TTC549 (cell line): ENCODE data around the gene GPD2.
"Not testable (repeated sequence)": the region's sequence is repeated elsewhere in the genome, so short reads cannot be mapped to it uniquely, and the experiment has no call there.

Experiments
- FAIRE-seq: peaks from 2 replicates; lab custom pipeline; 2012; peaks lifted over from hg19 to GRCh38; lab: Jason Lieb, UNC

The GPD2 gene

GRCh38 chr2:156590085-156590739 lies 154.0 kb downstream of the GPD2 start:
- FAIRE-seq = no peak

- no peak for FAIRE-seq
Measured at GRCh38 chr2:156592809-156593593, 156.8 kb downstream of the GPD2 start.

GRCh38 chr2:156593594-156593921 lies 157.4 kb downstream of the GPD2 start:
- no peak for FAIRE-seq

GRCh38 chr2:156598563-156598962 lies 162.4 kb downstream of the GPD2 start:
- FAIRE-seq = no peak

- FAIRE-seq = no peak
Measured at GRCh38 chr2:156600196-156600595, 164.0 kb downstream of the GPD2 start.

- FAIRE-seq = no peak
Measured at GRCh38 chr2:156601855-156602551, 165.8 kb downstream of the GPD2 start.

- no peak for FAIRE-seq
Measured at GRCh38 chr2:156602552-156602933, 166.4 kb downstream of the GPD2 start.

GRCh38 chr2:156615836-156616322 lies 179.7 kb downstream of the GPD2 start:
- FAIRE-seq = no peak

GRCh38 chr2:156618071-156618470 lies 181.9 kb downstream of the GPD2 start:
- FAIRE-seq = not testable (repeated sequence)

GRCh38 chr2:156619021-156619539 lies 182.9 kb downstream of the GPD2 start:
- no peak for FAIRE-seq

GRCh38 chr2:156622491-156622890 lies 186.3 kb downstream of the GPD2 start:
- FAIRE-seq = no peak

- FAIRE-seq = no peak
Measured at GRCh38 chr2:156625360-156626170, 189.4 kb downstream of the GPD2 start.

- no peak for FAIRE-seq
Measured at GRCh38 chr2:156626931-156627330, 190.8 kb downstream of the GPD2 start.

- no peak for FAIRE-seq
Measured at GRCh38 chr2:156630579-156631337, 194.6 kb downstream of the GPD2 start.

GRCh38 chr2:156635646-156636045 lies 199.5 kb downstream of the GPD2 start:
- no peak for FAIRE-seq
